OCI-LY1 (cell line): ENCODE data around the gene CDADC1.

Source experiments
- H2AFZ ChIP-seq: fragments of 200-600 bp; sonication (generic), shearing (Covaris generic); 2 replicates; pipeline ENCODE4 v1.6.0; 2014; ENCODE audit warnings: antibody characterized with exemption, mild to moderate bottlenecking, low read length
- H3F3A ChIP-seq: fragments of 200-600 bp; sonication (generic), shearing (Covaris generic); 2 replicates; pipeline ENCODE4 v1.6.0; 2014; ENCODE audit warnings: mild to moderate bottlenecking, antibody characterized with exemption, low read length, moderate library complexity; ENCODE audit not compliant: insufficient read depth
- H3K27ac ChIP-seq: fragments of 200-600 bp; sonication (generic); 2 replicates; pipeline ENCODE4 v1.5.1; 2014; ENCODE audit warnings: low read length, mixed run types, mild to moderate bottlenecking, low read depth; ENCODE audit not compliant: poor library complexity, severe bottlenecking
- H3K27me3 ChIP-seq: fragments of 200-600 bp; sonication (generic); 2 replicates; pipeline ENCODE4 v1.6.0; 2014; ENCODE audit warnings: antibody characterized with exemption, mild to moderate bottlenecking, low read length, moderate library complexity; ENCODE audit not compliant: insufficient read depth
- H3K36me3 ChIP-seq: fragments of 200-600 bp; sonication (generic); 2 replicates; pipeline ENCODE4 v1.6.1; 2014; ENCODE audit warnings: mild to moderate bottlenecking, antibody characterized with exemption, low read length, moderate library complexity, mixed read lengths; ENCODE audit not compliant: insufficient read depth
- H3K4me1 ChIP-seq: fragments of 200-600 bp; sonication (generic); 2 replicates; pipeline ENCODE4 v1.5.1; 2014; ENCODE audit warnings: mild to moderate bottlenecking, low read length, moderate library complexity; ENCODE audit not compliant: insufficient read depth, severe bottlenecking
- H3K4me2 ChIP-seq: fragments of 200-600 bp; sonication (generic), shearing (Covaris generic); 2 replicates; pipeline ENCODE4 v1.6.1; 2014; ENCODE audit warnings: low read length
- H3K4me3 ChIP-seq: fragments of 200-600 bp; sonication (generic); 2 replicates; pipeline ENCODE4 v1.5.1; 2014; ENCODE audit warnings: low read length, low read depth, mild to moderate bottlenecking, mixed read lengths; ENCODE audit not compliant: poor library complexity, severe bottlenecking
- H3K79me2 ChIP-seq: fragments of 200-600 bp; shearing (Covaris generic); 2 replicates; pipeline ENCODE4 v1.6.1; 2016; ENCODE audit warnings: mixed run types, low read length, mixed read lengths; ENCODE audit not compliant: insufficient read depth
- H3K9ac ChIP-seq: fragments of 200-600 bp; sonication (generic), shearing (Covaris generic); 2 replicates; pipeline ENCODE4 v1.6.1; 2014; ENCODE audit warnings: mild to moderate bottlenecking, low read length, mixed read lengths
- H3K9me2 ChIP-seq: fragments of 200-600 bp; sonication (generic), shearing (Covaris generic); 2 replicates; pipeline ENCODE4 v1.6.1; 2014; ENCODE audit warnings: low read depth, mild to moderate bottlenecking, low read length, mixed read lengths
- H3K9me3 ChIP-seq: fragments of 200-600 bp; shearing (Covaris generic); 2 replicates; pipeline ENCODE4 v1.6.1; 2014; ENCODE audit warnings: low read length, mixed read lengths
- H4K20me1 ChIP-seq: fragments of 200-600 bp; sonication (generic), shearing (Covaris generic); 2 replicates; pipeline ENCODE4 v1.6.0; 2016; ENCODE audit warnings: mild to moderate bottlenecking, low read length; ENCODE audit not compliant: insufficient read depth
- CTCF ChIP-seq: fragments of 200-600 bp; sonication (generic), shearing (Covaris generic); IDR thresholded peaks from 2 replicates; pipeline ENCODE4 v1.5.1; 2017; ENCODE audit warnings: mild to moderate bottlenecking, antibody characterized with exemption, low read length, moderate library complexity, mixed read lengths
- EZH2 ChIP-seq: fragments of 200-600 bp; sonication (generic), shearing (Covaris generic); IDR thresholded peaks from 2 replicates; pipeline ENCODE4 v1.8.0; 2017; ENCODE audit warnings: borderline replicate concordance, mixed run types, mild to moderate bottlenecking, antibody characterized with exemption, low read length, moderate library complexity, mixed read lengths

The CDADC1 gene

DNA sequence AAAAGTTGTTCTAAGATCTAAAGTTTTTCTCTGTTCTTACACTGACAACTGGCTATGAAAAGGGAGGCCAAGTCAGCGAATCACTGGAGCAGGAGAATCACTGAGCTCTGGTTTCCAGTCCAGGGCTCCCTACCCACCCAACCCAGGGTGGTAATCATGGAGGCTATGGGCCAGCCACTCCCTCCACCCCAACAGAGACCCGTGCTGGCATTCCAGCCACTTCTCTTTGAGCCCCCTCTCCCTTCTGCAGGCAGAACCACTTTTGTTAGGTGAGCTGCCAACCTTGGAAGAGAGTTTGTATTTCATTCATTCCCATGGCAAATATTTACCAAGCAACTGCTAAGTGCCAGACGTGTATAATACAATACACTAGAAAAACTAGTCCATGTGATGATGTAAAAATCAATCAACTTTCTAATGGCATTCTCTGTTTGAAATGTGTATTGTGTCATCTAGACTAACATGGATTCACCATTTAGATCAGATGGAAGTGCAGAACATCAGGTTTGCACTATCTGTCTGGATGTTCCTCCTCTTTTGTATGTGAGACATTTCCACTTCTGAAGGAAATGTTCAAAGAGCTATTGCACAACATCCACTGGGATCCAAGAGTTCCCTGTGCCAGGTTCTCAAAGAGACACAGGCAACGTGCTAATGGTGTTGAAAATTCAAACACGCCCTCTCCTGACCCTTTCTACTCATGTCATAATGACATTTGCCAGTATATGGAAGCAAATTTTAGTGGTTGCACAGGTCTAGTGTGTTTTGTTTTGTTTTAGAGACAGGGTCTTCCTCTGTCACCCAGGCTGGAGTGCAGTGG lies 22.3 kb upstream of the CDADC1 start:
- no peak overlapping the region for H3K27ac ChIP-seq
- H3K79me2 ChIP-seq = no peaks in the 10 kb centered on the region
- TF ChIP-seq CTCF = peak; percentile 10; the same call in 1 of the 2 replicates
- no peak for TF ChIP-seq EZH2
- H3K4me3 ChIP-seq = no peak overlapping the region
- H3K9me3 ChIP-seq = no peaks in the 10 kb centered on the region
- no peak overlapping the region for H3K4me2 ChIP-seq
- H3K4me1 ChIP-seq = no peaks in the 10 kb centered on the region
- H3F3A ChIP-seq = no peaks in the 10 kb centered on the region
- no peak overlapping the region for H2AFZ ChIP-seq
- H3K9ac ChIP-seq = no peak overlapping the region
- no peaks in the 10 kb centered on the region; the same call in 1 of the 2 replicates for H3K27me3 ChIP-seq
- no peaks in the 10 kb centered on the region for H4K20me1 ChIP-seq
- no peaks in the 10 kb centered on the region for H3K9me2 ChIP-seq
- H3K36me3 ChIP-seq = no peaks in the 10 kb centered on the region

- Histone ChIP-seq H3K4me1 (no peaks in the 10 kb centered on the region), H3K27me3 (no peaks in the 10 kb centered on the region), H3K9me2 (no peaks in the 10 kb centered on the region), H3K36me3 (no peaks in the 10 kb centered on the region), H2AFZ (no peak overlapping the region), H3F3A (no peaks in the 10 kb centered on the region), H3K4me2 (no peak overlapping the region), H3K9me3 (no peaks in the 10 kb centered on the region), H3K79me2 (no peaks in the 10 kb centered on the region), H4K20me1 (no peaks in the 10 kb centered on the region), H3K9ac (no peak overlapping the region), H3K27ac (no peak overlapping the region), H3K4me3 (no peak overlapping the region)
- no peak for TF ChIP-seq EZH2
- no peak for TF ChIP-seq CTCF
Observed at GRCh38 chr13:49226613-49227012, 21.1 kb upstream of the CDADC1 start.

- H3K4me2 ChIP-seq = no peak overlapping the region
Observed at GRCh38 chr13:49234741-49235140, 13.0 kb upstream of the CDADC1 start.

More at GRCh38 chr13:49234741-49235140, 13.0 kb upstream of the CDADC1 start:
- Histone ChIP-seq H3K36me3 (no peaks in the 10 kb centered on the region), H4K20me1 (no peaks in the 10 kb centered on the region), H2AFZ (no peak overlapping the region), H3K9me3 (no peaks in the 10 kb centered on the region), H3K27ac (no peak overlapping the region), H3K9me2 (no peaks in the 10 kb centered on the region), H3K79me2 (no peaks in the 10 kb centered on the region), H3F3A (no peaks in the 10 kb centered on the region), H3K9ac (no peak overlapping the region), H3K4me3 (no peak overlapping the region), H3K4me1 (no peaks in the 10 kb centered on the region), H3K27me3 (no peaks in the 10 kb centered on the region)
- no peak for TF ChIP-seq EZH2
